ENCODE data around the gene ATP13A1. TPM values are rescaled to one million over a fixed set of nuclear protein-coding genes. Genes with fewer than 3 reads are reported as not detected.

Gene ATP13A1
- total and polyA plus RNA-seq, 2 of the 8 experiments (the other 6 are each of a cell fraction or from before 2014, with no cell fraction given): 33.0 to 64.2 TPM

- Histone ChIP-seq H3K9me3 (ENCODE audit: insufficient read depth in 2 of 2, low read depth in 1 of 2, low read length in 1 of 2) (no peaks in the 10 kb centered on the region), H3K56ac (replicated peaks; ENCODE audit: insufficient read length, low read depth, low read length) (no peak overlapping the region), H3K36me3 (ENCODE audit: control insufficient read depth in 2 of 4, insufficient read depth in 4 of 4, low read length in 3 of 4) (peaks cover 0 to 3% (median under 1%) of the 10 kb centered on the region in 4 experiments; a peak in 2 of 8 replicates), H2BK12ac (ENCODE audit: low read depth, low read length) (no peak overlapping the region), H3K4me3 (ENCODE audit: extremely low read depth in 1 of 4, insufficient read depth in 2 of 4, low read depth in 3 of 4, low read length in 4 of 4) (no peak overlapping the region), H4K5ac (ENCODE audit: insufficient read length, low read depth, low read length) (no peak overlapping the region), H2BK5ac (ENCODE audit: low read depth, low read length) (no peak overlapping the region), H2BK120ac (replicated peaks; ENCODE audit: low read depth, low read length) (no peak overlapping the region), H2AK5ac (ENCODE audit: low read depth, low read length) (no peak overlapping the region), H3K27ac (ENCODE audit: low read depth, low read length) (no peak overlapping the region), H3K4ac (replicated peaks; ENCODE audit: insufficient read length, low read depth, low read length) (no peak overlapping the region), H3K79me2 (ENCODE audit: control insufficient read depth in 1 of 2, insufficient read depth in 2 of 2, low read length in 2 of 2) (no peaks in the 10 kb centered on the region), H4K8ac (ENCODE audit: extremely low read depth, insufficient read depth, low read length) (no peak overlapping the region), H4K20me1 (replicated peaks in 1 of 2; ENCODE audit: control insufficient read depth in 1 of 2, insufficient read depth in 2 of 2, low read length in 2 of 2) (no peaks in the 10 kb centered on the region), H3K4me1 (replicated peaks in 1 of 4; ENCODE audit: control insufficient read depth in 3 of 4, insufficient read depth in 4 of 4, low read length in 3 of 4) (no peaks in the 10 kb centered on the region), H3K79me1 (ENCODE audit: low read depth, low read length) (no peaks in the 10 kb centered on the region), H2BK15ac (ENCODE audit: low read length) (no peak overlapping the region), H2AFZ (ENCODE audit: low read length) (no peak overlapping the region), H3K23me2 (ENCODE audit: low read depth, low read length) (no peaks in the 10 kb centered on the region), H3K18ac (ENCODE audit: extremely low read depth, low read length) (no peak overlapping the region), H3K14ac (ENCODE audit: insufficient read length) (no peak overlapping the region), H4K91ac (replicated peaks; ENCODE audit: insufficient read length, low read length) (no peak overlapping the region), H3K4me2 (ENCODE audit: insufficient read depth in 1 of 2, low read depth in 2 of 2, low read length in 2 of 2) (no peak overlapping the region), H2BK20ac (ENCODE audit: low read length) (no peak overlapping the region), H3K23ac (ENCODE audit: insufficient read length) (no peak overlapping the region), H3K27me3 (replicated peaks in 1 of 4; ENCODE audit: control insufficient read depth in 3 of 4, extremely low read depth in 1 of 4, insufficient read depth in 3 of 4, low read length in 3 of 4) (no peaks in the 10 kb centered on the region), H3K9ac (replicated peaks in 1 of 4; ENCODE audit: extremely low read depth in 1 of 4, low read depth in 3 of 4, low read length in 3 of 4) (no peak overlapping the region)
- FAIRE-seq (no peak), DNase-seq (ENCODE audit: low read depth in 1 of 2, low spot score in 2 of 2) (no peak)
- WGBS, 2 experiments (ENCODE audit: extremely low coverage in 1 of 2, insufficient coverage in 1 of 2, insufficient read length in 1 of 2, insufficient replicate concordance in 2 of 2, low coverage in 1 of 2, low lambda C conversion rate in 2 of 2, missing lambda C conversion rate in 1 of 2): 98% methylated on average over 3 of the region's 3 CpGs; no CpG with 5 or more reads in 1 of the 2 experiments
- POLR2A ChIA-PET (ENCODE audit: partially characterized antibody): interaction anchor here (0.7 to 2.6 kb wide), 9 partner anchors 7 to 214 kb away, joined by 3 to 6 read pairs (median 4); partner anchors contain the start of genes ZNF14, ZNF253 and ZNF93
- CTCF ChIA-PET (ENCODE audit: partially characterized antibody): no interaction called here
- TF ChIP-seq FOSL1 (IDR thresholded peaks at IDR 0.05; ENCODE audit: insufficient read depth, low read depth, low read length) (no peak), EGR1 (IDR thresholded peaks at IDR 0.05; ENCODE audit: borderline replicate concordance, low read depth, low read length) (no peak), SUZ12 (IDR thresholded peaks at IDR 0.05; ENCODE audit: low read length) (no peak), SP2 (IDR thresholded peaks at IDR 0.05; ENCODE audit: low read length) (no peak), RNF2 (IDR thresholded peaks at IDR 0.05; ENCODE audit: borderline replicate concordance, low read depth, low read length, missing control alignments, poor library complexity, severe bottlenecking) (no peak)
Measured at GRCh38 chr19:19687090-19687489, 23.6 kb upstream of the ATP13A1 start.
